PC-9 (cell line): ENCODE data around the gene STK31. TPM values are rescaled to one million over a fixed set of nuclear protein-coding genes. Genes with fewer than 3 reads are reported as not detected.

Experiments
- BruUV-seq: library from RNA; stranded (reverse); fragments of 400-500 nt; replicated peaks from 2 replicates; lab custom pipeline; 2021; lab: Mats Ljungman, UMichigan
- CTCF ChIA-PET: fragments of 300-600 bp; sonication (Branson Sonifier 250); formaldehyde crosslinking; loops from one replicate; lab custom pipeline; 2022; ENCODE audit warnings: antibody characterized with exemption; lab: Charles Lee
- POLR2A ChIA-PET: fragments of 300-600 bp; sonication (Branson Sonifier 250); formaldehyde crosslinking; loops from one replicate; lab custom pipeline; 2022; ENCODE audit warnings: antibody characterized with exemption; ENCODE audit not compliant: unreplicated experiment; lab: Charles Lee
- DNase-seq, 2 experiments: peaks; one replicate each; pipeline versions ENCODE4 v3.0.0 to v3.0.0-alpha.2; 2015 to 2022; ENCODE audit warnings: mixed read lengths in 1 of 2
- H2AFZ ChIP-seq: fragments of 200-600 bp; sonication (generic); 2 replicates; pipeline ENCODE4 v1.8.1; 2017; ENCODE audit warnings: antibody characterized with exemption
- H3F3A ChIP-seq: fragments of 200-600 bp; sonication (generic); 2 replicates; pipeline ENCODE4 v1.8.1; 2017; ENCODE audit warnings: antibody characterized with exemption, mild to moderate bottlenecking, low read depth; ENCODE audit not compliant: insufficient read depth
- H3K27ac ChIP-seq: fragments of 200-600 bp; sonication (generic); 2 replicates; pipeline ENCODE4 v1.6.1; 2016; ENCODE audit warnings: mixed run types
- H3K27me3 ChIP-seq: fragments of 200-600 bp; sonication (generic); 2 replicates; pipeline ENCODE4 v1.6.1; 2016; ENCODE audit warnings: low read depth, mixed run types; ENCODE audit not compliant: insufficient read depth
- H3K36me3 ChIP-seq: fragments of 200-600 bp; sonication (generic); 2 replicates; pipeline ENCODE4 v1.6.1; 2016; ENCODE audit warnings: low read depth, mixed run types
- H3K4me1 ChIP-seq: fragments of 200-600 bp; sonication (generic); replicated peaks from 2 replicates; pipeline ENCODE4 v1.6.1; 2016; ENCODE audit warnings: mixed run types; ENCODE audit not compliant: insufficient read depth
- H3K4me2 ChIP-seq: fragments of 200-600 bp; sonication (generic); 2 replicates; pipeline ENCODE4 v1.6.1; 2017; ENCODE audit warnings: mixed run types
- H3K4me3 ChIP-seq: fragments of 200-600 bp; sonication (generic); 2 replicates; pipeline ENCODE4 v1.6.1; 2016; ENCODE audit warnings: mixed run types
- H3K79me2 ChIP-seq: fragments of 200-600 bp; sonication (generic); 2 replicates; pipeline ENCODE4 v1.6.1; 2017; ENCODE audit warnings: low read depth, mixed run types
- H3K9me2 ChIP-seq: fragments of 200-600 bp; sonication (generic); 2 replicates; pipeline ENCODE4 v1.8.1; 2017; ENCODE audit warnings: mild to moderate bottlenecking; ENCODE audit not compliant: insufficient read depth
- H3K9me3 ChIP-seq: fragments of 200-600 bp; sonication (generic); 2 replicates; pipeline ENCODE4 v1.8.1; 2016; ENCODE audit warnings: low read depth; ENCODE audit not compliant: insufficient read depth
- H4K20me1 ChIP-seq: fragments of 200-600 bp; sonication (generic); 2 replicates; pipeline ENCODE4 v1.8.1; 2017; ENCODE audit not compliant: insufficient read depth
- EZH2 ChIP-seq: fragments of 200-600 bp; sonication (generic); IDR thresholded peaks from 2 replicates; pipeline ENCODE4 v1.8.0; 2017; ENCODE audit warnings: antibody characterized with exemption, low read depth
- intact Hi-C: fragments of 100-400 bp; cut with micrococcal nuclease; formaldehyde crosslinking; loops from one replicate; pipeline ENCODE4 v1.10.0; 2022; ENCODE audit not compliant: unreplicated experiment
- total RNA-seq: library from RNA; stranded (reverse); gene quantifications from 2 replicates; pipeline ENCODE4 v1.2.3, GENCODE V29; 2021
- TF ChIP-seq, protein P1 (sequence below): fragments of 200-600 bp; sonication (generic); conservative IDR thresholded peaks from 2 replicates; pipeline ENCODE4 v1.6.1; 2017; ENCODE audit warnings: mixed run types, antibody characterized with exemption, mild to moderate bottlenecking, moderate library complexity

Gene STK31
- total RNA-seq, 1 experiment from 2014 or later: 0.57 TPM

DNA sequence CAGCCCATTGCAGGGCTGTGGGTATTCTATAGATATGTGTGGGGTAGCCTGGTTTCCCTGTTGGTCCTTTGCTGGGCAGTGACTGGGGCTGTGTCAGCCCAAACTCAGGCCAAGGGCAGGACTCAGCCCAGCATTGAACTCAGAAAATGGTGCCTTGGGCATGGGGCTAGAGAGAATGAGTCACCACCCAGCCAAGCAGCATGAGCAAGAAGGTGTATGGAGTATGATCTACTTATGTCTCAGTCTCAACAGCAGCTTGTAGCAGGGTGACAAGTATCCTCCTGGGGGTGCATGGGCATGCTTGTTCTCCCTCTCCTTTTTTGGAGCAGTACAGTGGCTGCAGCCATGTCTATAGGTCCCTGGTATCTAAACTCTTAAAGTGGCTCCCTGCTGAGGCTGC lies 32.0 kb downstream of the STK31 start:
- Histone ChIP-seq H2AFZ (no peak overlapping the region), H4K20me1 (no peaks in the 10 kb centered on the region), H3K27me3 (no peaks in the 10 kb centered on the region), H3K9me2 (no peaks in the 10 kb centered on the region), H3F3A (no peaks in the 10 kb centered on the region), H3K27ac (no peak overlapping the region), H3K79me2 (no peaks in the 10 kb centered on the region), H3K36me3 (no peaks in the 10 kb centered on the region), H3K4me1 (no peaks in the 10 kb centered on the region), H3K4me3 (no peak overlapping the region), H3K4me2 (no peak overlapping the region), H3K9me3 (peaks cover 23% of the 10 kb centered on the region)
- CTCF ChIA-PET: no interaction called here
- DNase-seq: no peak
- no TSS peak for BruUV-seq
- TF ChIP-seq, protein P1, sequence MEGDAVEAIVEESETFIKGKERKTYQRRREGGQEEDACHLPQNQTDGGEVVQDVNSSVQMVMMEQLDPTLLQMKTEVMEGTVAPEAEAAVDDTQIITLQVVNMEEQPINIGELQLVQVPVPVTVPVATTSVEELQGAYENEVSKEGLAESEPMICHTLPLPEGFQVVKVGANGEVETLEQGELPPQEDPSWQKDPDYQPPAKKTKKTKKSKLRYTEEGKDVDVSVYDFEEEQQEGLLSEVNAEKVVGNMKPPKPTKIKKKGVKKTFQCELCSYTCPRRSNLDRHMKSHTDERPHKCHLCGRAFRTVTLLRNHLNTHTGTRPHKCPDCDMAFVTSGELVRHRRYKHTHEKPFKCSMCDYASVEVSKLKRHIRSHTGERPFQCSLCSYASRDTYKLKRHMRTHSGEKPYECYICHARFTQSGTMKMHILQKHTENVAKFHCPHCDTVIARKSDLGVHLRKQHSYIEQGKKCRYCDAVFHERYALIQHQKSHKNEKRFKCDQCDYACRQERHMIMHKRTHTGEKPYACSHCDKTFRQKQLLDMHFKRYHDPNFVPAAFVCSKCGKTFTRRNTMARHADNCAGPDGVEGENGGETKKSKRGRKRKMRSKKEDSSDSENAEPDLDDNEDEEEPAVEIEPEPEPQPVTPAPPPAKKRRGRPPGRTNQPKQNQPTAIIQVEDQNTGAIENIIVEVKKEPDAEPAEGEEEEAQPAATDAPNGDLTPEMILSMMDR: no peak
- no peak for TF ChIP-seq EZH2
- POLR2A ChIA-PET: no interaction called here
- intact Hi-C loops: no loop called here

DNA sequence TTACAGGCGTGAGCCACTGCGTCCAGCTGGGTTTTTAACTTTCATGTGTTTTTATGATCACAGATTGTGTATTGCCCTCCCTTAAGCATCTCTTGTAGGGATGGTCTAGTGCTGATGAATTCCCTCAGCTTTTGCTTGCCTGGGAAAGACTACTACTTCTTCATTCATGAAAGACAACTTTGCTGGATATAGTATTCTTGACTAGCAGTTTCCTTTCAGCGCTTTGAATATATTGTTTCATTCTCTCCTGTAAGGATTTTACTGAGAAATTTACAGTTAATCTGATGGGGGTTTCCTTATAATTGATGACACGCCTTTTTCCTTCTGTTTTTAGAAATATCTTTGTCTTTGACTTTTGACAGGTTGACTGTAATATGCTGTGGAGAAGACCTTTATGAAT lies 33.2 kb downstream of the STK31 start:
- intact Hi-C loops: no loop called here
- CTCF ChIA-PET: interaction anchor here (0.7 kb wide), 1 partner anchor 46 kb away, joined by 3 read pairs; no protein-coding TSS in a partner anchor
- no TSS peak for BruUV-seq

DNA sequence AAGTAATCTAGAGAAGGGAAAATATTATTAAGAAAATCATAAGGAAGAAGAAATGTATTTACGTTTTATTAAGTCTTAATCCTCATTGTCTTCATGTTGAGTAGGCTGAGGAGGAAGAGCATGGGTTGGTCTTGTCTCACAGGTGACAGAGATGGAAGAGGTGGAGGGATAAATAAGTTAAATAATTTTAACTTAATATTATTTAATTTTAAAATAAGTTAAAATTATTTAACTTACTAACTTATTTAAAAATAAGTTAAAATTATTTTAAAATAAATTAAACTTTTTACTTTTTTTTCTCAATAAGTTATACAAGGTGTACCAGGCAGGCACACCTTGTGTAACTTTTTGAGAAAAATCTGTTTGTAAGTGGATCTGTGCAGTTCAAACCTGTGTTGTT lies 36.6 kb downstream of the STK31 start:
- no peaks in the 10 kb centered on the region for H3K79me2 ChIP-seq
- no peaks in the 10 kb centered on the region for H4K20me1 ChIP-seq
- H3K9me3 ChIP-seq: peaks cover 15% of the 10 kb centered on the region
- TF ChIP-seq, protein P1: no peak
- TF ChIP-seq EZH2: no peak
- no peaks in the 10 kb centered on the region for H3K9me2 ChIP-seq
- no peak overlapping the region for H3K27ac ChIP-seq
- H3K4me2 ChIP-seq: no peak overlapping the region
- ChIA-PET POLR2A (no interaction called here), CTCF (no interaction called here)
- no peak for DNase-seq
- H3K27me3 ChIP-seq: no peaks in the 10 kb centered on the region
- no peaks in the 10 kb centered on the region for H3F3A ChIP-seq
- no peak overlapping the region for H3K4me3 ChIP-seq
- no peaks in the 10 kb centered on the region for H3K36me3 ChIP-seq
- H2AFZ ChIP-seq: no peak overlapping the region
- H3K4me1 ChIP-seq: no peaks in the 10 kb centered on the region
- intact Hi-C loops: no loop called here
- no TSS peak for BruUV-seq

More for the DNA sequence above, 33.2 kb downstream of the STK31 start:
- no peak overlapping the region for H2AFZ ChIP-seq
- no peak overlapping the region for H3K4me3 ChIP-seq
- TF ChIP-seq, protein P1: no peak
- TF ChIP-seq EZH2: no peak
- DNase-seq: no peak
- no peaks in the 10 kb centered on the region for H3F3A ChIP-seq
- H3K9me3 ChIP-seq: peaks cover 23% of the 10 kb centered on the region
- H3K9me2 ChIP-seq: no peaks in the 10 kb centered on the region
- H3K36me3 ChIP-seq: no peaks in the 10 kb centered on the region
- H4K20me1 ChIP-seq: no peaks in the 10 kb centered on the region
- no peaks in the 10 kb centered on the region for H3K27me3 ChIP-seq
- no peak overlapping the region for H3K4me2 ChIP-seq
- H3K79me2 ChIP-seq: no peaks in the 10 kb centered on the region
- no peak overlapping the region for H3K27ac ChIP-seq
- POLR2A ChIA-PET: no interaction called here
- H3K4me1 ChIP-seq: no peaks in the 10 kb centered on the region
